Calu3 (cell line): ENCODE data around the gene HSDL1. TPM values are rescaled to one million over a fixed set of nuclear protein-coding genes. Genes with fewer than 3 reads are reported as not detected.

Source experiments
- Bru-seq: library from RNA; stranded (reverse); fragments of 400-500 nt; gene quantifications from one replicate; lab custom pipeline; 2021; lab: Mats Ljungman, UMichigan
- BruChase-seq, 2 experiments: library from RNA; stranded (reverse); fragments of 400-500 nt; gene quantifications; one replicate each; lab custom pipeline; 2021; lab: Mats Ljungman, UMichigan
- BruUV-seq: library from RNA; stranded (reverse); fragments of 400-500 nt; replicated peaks from 2 replicates; lab custom pipeline; 2021; lab: Mats Ljungman, UMichigan
- CTCF ChIA-PET: fragments of 300-600 bp; sonication (Branson Sonifier 250); formaldehyde crosslinking; loops from one replicate; lab custom pipeline; 2022; ENCODE audit warnings: antibody characterized with exemption; lab: Charles Lee
- DNase-seq: peaks from one replicate; pipeline ENCODE4 v3.0.0; 2022
- H3K27ac Mint-ChIP-seq: one replicate; pipeline ENCODE4 v1.8.0; 2022; ENCODE audit warnings: mixed read lengths; ENCODE audit not compliant: unreplicated experiment
- H3K27me3 Mint-ChIP-seq: one replicate; pipeline ENCODE4 v1.8.0; 2022; ENCODE audit warnings: mixed read lengths; ENCODE audit not compliant: unreplicated experiment
- H3K36me3 Mint-ChIP-seq: one replicate; pipeline ENCODE4 v1.8.0; 2022; ENCODE audit warnings: mild to moderate bottlenecking, moderate library complexity, mixed read lengths; ENCODE audit not compliant: insufficient read depth, unreplicated experiment
- H3K4me1 Mint-ChIP-seq: one replicate; pipeline ENCODE4 v1.8.0; 2022; ENCODE audit warnings: mild to moderate bottlenecking, low read depth, mixed read lengths; ENCODE audit not compliant: unreplicated experiment
- H3K4me3 Mint-ChIP-seq: one replicate; pipeline ENCODE4 v1.8.0; 2022; ENCODE audit warnings: mild to moderate bottlenecking, low read depth, moderate library complexity, mixed read lengths; ENCODE audit not compliant: unreplicated experiment
- H3K9me3 Mint-ChIP-seq: one replicate; pipeline ENCODE4 v1.8.0; 2022; ENCODE audit warnings: low read depth, mixed read lengths; ENCODE audit not compliant: unreplicated experiment
- CTCF ChIP-seq: fragments of 200-600 bp; IDR thresholded peaks from one replicate; pipeline ENCODE4 v1.8.0; 2022; ENCODE audit warnings: antibody characterized with exemption; ENCODE audit not compliant: unreplicated experiment
- intact Hi-C: fragments of 100-400 bp; cut with micrococcal nuclease; formaldehyde crosslinking; loops from one replicate; pipeline ENCODE4 v1.10.0; 2022; ENCODE audit not compliant: unreplicated experiment
- long read RNA-seq: library from polyadenylated mRNA; stranded (forward); transcript quantifications from one replicate; pipeline ENCODE4 v2.0.0, GENCODE V29; 2022
- total RNA-seq: library from RNA; stranded (reverse); gene quantifications from 2 replicates; pipeline ENCODE4 v1.2.3, GENCODE V29; 2022

HSDL1 gene
- total RNA-seq (20.8 and 23.0 TPM in 2 replicates), Bru-seq, nascent RNA (percentile 60 among the genes with signal in this experiment), BruChase-seq, experiment 1, labeled RNA remaining after a 6-hour chase (percentile 75 among the genes with signal in this experiment), BruChase-seq, experiment 2, labeled RNA remaining after a 2-hour chase (percentile 76 among the genes with signal in this experiment)
- long read RNA-seq, transcript HSDL1-201 (6 exons, 3,519 nt): major isoform, 13 of 29 reads
- long read RNA-seq, transcript HSDL1-208 (1 exons, 3,059 nt): minor isoform, 9 of 29 reads
- long read RNA-seq, partial matches to known transcripts: 1 of 29 reads
- long read RNA-seq, other reads (novel, unspliced or antisense): 5 of 29 reads

DNA sequence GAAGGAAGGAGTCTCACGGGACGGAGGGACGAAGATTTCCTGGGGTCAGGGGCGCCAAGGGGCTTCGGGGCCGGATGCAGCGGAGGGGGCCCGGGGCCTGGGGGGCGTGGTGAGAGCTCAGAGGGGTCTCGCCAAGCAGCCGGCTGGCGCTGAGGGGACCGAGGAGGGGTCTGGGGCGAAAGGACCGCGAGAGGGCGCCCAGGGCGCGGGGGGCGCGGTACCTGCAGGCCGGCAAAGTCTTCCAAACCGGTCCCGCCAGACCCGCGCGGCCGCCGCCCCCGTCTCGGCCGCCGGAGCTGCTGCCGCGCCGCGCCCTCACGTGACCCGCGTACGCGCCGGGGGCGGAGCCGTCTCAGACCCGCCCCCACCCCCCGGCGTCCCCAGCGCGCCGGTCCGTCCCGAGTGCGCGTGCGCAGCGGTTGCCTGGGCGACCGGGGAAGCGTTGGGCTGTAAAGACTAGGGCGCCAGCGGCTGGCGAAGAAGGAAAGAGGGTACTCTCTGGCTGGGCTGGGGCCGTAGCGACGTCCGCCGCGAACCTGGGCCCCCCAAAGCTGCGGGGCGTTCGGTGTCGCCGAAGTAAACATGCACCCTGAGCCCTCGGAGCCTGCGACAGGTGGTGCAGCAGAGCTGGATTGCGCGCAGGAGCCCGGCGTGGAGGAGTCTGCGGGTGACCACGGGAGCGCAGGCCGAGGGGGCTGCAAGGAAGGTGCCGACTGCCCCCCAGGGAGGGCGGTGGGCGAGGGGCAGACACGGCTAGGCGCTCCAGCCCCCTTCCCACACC lies at the start of gene HSDL1, which contains the start of gene DNAAF1:
HSDL1 (minus strand) TSS at position 319 of the 781 bp plus-strand sequence. CDS start 13,856 bp downstream, outside the sequence.
DNAAF1 (plus strand) TSS at position 450 of the 781 bp plus-strand sequence; CDS start at position 583, 133 bp downstream.
- Mint-ChIP-seq H3K27me3 (no peaks in the 10 kb centered on the region), H3K27ac (peak within 1 kb of the TSS; percentile 87), H3K9me3 (no peaks in the 10 kb centered on the region), H3K4me3 (peak within 1 kb of the TSS; percentile 95), H3K4me1 (no peaks in the 10 kb centered on the region), H3K36me3 (peaks cover 22% of the 10 kb centered on the region)
- peak; percentile 72 for TF ChIP-seq CTCF
- CTCF ChIA-PET: interaction anchor here (1.0 to 1.3 kb wide), 4 partner anchors 11 to 42 kb away, joined by 4 to 6 read pairs (median 6); partner anchors contain the start of genes MBTPS1 and TAF1C
- intact Hi-C loops: loop anchor here (1.0 kb wide), 1 partner anchor 30 kb away; no protein-coding TSS in a partner anchor
- BruUV-seq: no TSS peak
- peak; percentile 97 for DNase-seq

- TF ChIP-seq CTCF: no peak
- no peak for DNase-seq
- intact Hi-C loops: no loop called here
- H3K36me3 Mint-ChIP-seq: no peaks in the 10 kb centered on the region
- H3K4me1 Mint-ChIP-seq: no peaks in the 10 kb centered on the region
- no TSS peak for BruUV-seq
- CTCF ChIA-PET: no interaction called here
- H3K27me3 Mint-ChIP-seq: peaks cover 43% of the 10 kb centered on the region
- H3K4me3 Mint-ChIP-seq: no peak overlapping the region
- no peaks in the 10 kb centered on the region for H3K9me3 Mint-ChIP-seq
- H3K27ac Mint-ChIP-seq: no peak overlapping the region
These were observed 49.0 kb upstream of the HSDL1 start for GRCh38 chr16:84194018-84194417.

DNA sequence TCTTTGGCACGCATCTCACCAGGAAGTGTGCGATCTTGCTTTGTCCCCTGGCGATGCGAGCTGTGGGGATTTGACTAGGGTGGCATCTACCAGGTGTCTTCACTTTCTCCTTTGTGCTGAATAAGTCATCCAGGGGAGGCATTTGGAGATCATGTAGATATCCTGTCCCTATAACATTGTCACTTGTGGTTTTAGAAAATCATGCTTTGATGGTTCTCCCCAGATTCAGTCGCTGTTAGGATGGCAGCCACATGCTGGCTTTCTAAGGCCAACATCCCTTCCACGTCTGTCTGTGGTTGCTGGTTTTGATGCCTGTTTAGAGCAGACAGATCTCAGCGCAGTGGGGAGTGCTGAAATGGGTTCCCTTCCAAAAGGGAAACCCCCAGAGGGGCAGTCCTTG lies 48.5 kb upstream of the HSDL1 start:
- Mint-ChIP-seq H3K27me3 (peaks cover 38% of the 10 kb centered on the region), H3K36me3 (no peaks in the 10 kb centered on the region), H3K27ac (no peak overlapping the region), H3K4me3 (no peak overlapping the region), H3K4me1 (no peaks in the 10 kb centered on the region), H3K9me3 (no peaks in the 10 kb centered on the region)
- CTCF ChIA-PET: no interaction called here
- DNase-seq: no peak
- TF ChIP-seq CTCF: no peak
- no TSS peak for BruUV-seq
- intact Hi-C loops: no loop called here

DNA sequence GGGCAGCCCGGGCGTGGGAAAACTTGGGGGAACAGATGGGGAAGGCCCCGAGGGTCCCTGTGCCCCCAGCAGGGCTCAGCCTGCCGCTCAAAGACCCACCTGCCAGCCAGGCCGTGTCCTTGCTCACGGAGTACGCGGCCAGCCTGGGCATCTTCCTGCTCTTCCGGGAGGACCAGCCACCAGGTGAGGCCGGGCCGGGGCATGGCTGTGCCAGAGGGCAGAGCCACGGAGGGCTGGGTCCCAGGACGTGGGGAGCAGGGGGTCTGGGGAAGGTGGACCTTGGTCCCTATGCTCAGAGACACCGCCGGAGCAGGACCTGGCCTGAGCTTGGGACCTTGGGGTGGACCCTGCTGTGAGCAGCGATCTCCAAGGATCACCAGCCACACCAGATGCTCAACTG lies 46.5 kb upstream of the HSDL1 start:
- Mint-ChIP-seq H3K4me1 (no peaks in the 10 kb centered on the region), H3K27ac (no peak overlapping the region), H3K27me3 (peaks cover 31% of the 10 kb centered on the region), H3K9me3 (no peaks in the 10 kb centered on the region), H3K36me3 (peaks cover 6% of the 10 kb centered on the region), H3K4me3 (no peak overlapping the region)
- BruUV-seq: no TSS peak
- no peak for DNase-seq
- CTCF ChIA-PET: no interaction called here
- no peak for TF ChIP-seq CTCF
- intact Hi-C loops: no loop called here
